ENCODE results near the gene BLID.

DNA sequence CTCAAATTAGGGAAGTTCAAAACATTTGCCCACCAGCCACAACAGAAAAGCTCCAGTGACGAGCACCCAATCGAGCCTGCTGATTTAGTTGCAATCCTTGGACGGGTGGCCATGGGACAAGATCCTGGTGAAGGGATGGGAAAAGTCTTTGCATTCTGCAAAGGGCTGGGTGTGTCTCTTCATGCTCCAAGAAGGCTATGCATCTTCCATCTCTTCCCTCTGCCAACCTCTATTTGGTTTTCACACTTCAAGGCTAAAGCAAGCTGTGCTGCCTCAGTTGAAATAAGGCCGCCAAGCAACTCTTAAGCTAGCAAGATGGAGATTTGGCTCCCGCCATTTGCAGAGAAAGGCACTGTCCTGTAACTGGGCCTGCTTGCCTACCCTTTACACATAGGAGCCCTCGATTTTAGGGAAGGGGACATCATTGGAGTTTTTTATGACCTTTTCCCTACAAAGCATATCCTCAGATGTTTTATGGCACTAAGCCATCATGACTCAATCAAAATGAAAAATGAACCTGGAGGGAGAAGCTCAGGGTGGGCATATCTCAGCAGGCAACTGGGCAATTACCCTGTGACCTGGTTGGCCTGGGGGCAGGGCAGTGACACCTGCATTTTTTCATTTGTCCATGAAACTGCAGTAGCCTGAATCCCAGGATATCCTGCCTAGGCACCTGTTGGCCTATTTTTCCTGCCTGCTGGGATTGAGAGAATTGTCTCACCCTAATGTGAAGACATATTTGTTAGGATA lies 45.0 kb upstream of the BLID start:
- TF ChIP-seq CTCF (IDR thresholded peaks at IDR 0.05; ENCODE audit: insufficient read depth, low read length, poor library complexity, severe bottlenecking) (no peak), EZH2phosphoT487 (conservative IDR thresholded peaks at IDR 0.05; ENCODE audit: low read length) (no peak)
